IPS-15b (cell line): ENCODE results near the gene IGFN1.

Experiments
- H3K27me3 ChIP-seq: one replicate; pipeline ENCODE4 v1.6.1; 2013; ENCODE audit warnings: low read length; ENCODE audit not compliant: control insufficient read depth, insufficient read depth
- H3K36me3 ChIP-seq: one replicate; pipeline ENCODE4 v1.6.1; 2013; ENCODE audit warnings: low read length; ENCODE audit not compliant: control insufficient read depth, insufficient read depth
- H3K4me1 ChIP-seq: one replicate; pipeline ENCODE4 v1.6.1; 2013; ENCODE audit warnings: mild to moderate bottlenecking, low read length; ENCODE audit not compliant: control insufficient read depth, insufficient read depth
- H3K4me3 ChIP-seq: one replicate; pipeline ENCODE4 v1.5.1; 2013; ENCODE audit warnings: low read depth, low read length
- H3K9ac ChIP-seq: one replicate; pipeline ENCODE4 v1.6.1; 2013; ENCODE audit warnings: low read depth, mild to moderate bottlenecking, low read length
- H3K9me3 ChIP-seq: one replicate; pipeline ENCODE4 v1.6.1; 2013; ENCODE audit warnings: mild to moderate bottlenecking, low read length; ENCODE audit not compliant: control insufficient read depth, insufficient read depth

IGFN1 gene

DNA sequence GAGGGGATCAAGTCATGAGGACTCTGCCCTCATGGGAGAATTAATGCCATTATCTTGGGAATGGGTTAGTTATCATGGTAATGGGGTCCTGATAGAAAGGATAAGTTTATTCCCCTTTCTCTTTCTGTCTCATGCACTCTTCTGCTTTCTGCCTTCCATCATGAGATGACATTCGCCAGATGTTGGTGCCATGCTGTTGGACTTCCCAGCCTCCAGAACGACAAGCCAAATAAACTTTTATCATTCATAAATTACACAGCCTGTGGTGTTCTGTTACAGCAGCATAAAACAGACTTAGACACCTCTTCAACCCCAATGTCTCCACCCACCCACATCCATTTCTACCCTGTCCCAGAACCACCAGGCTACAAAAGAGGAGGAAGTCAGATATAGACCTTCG is 11.9 kb upstream of the IGFN1 start:
- Histone ChIP-seq H3K36me3 (no peaks in the 10 kb centered on the region), H3K4me3 (no peak overlapping the region), H3K9me3 (no peaks in the 10 kb centered on the region), H3K27me3 (peaks cover 2% of the 10 kb centered on the region), H3K4me1 (peaks cover 3% of the 10 kb centered on the region), H3K9ac (no peak overlapping the region)

DNA sequence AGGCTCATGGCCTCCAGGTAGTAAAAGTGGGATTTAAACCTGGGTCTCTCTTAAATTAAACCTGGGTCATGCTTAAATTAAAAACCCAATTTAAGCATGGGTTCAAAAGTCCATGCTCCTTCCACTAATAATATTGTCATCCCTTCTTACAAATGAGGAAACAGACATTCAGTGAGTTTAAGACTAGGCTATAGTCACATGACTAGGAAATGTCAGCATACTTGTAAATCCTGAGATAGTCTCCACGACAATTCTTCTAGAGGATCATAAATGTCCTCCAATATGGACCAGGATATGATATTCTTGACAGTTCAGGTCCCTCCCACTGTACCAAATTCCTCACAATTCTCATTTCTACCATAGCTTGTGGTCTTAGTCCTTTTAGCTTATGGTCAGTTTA is 10.5 kb upstream of the IGFN1 start:
- H3K9me3 ChIP-seq = no peaks in the 10 kb centered on the region
- H3K4me1 ChIP-seq = no peaks in the 10 kb centered on the region
- no peak overlapping the region for H3K4me3 ChIP-seq
- H3K36me3 ChIP-seq = no peaks in the 10 kb centered on the region
- peaks cover 2% of the 10 kb centered on the region for H3K27me3 ChIP-seq
- H3K9ac ChIP-seq = no peak overlapping the region

DNA sequence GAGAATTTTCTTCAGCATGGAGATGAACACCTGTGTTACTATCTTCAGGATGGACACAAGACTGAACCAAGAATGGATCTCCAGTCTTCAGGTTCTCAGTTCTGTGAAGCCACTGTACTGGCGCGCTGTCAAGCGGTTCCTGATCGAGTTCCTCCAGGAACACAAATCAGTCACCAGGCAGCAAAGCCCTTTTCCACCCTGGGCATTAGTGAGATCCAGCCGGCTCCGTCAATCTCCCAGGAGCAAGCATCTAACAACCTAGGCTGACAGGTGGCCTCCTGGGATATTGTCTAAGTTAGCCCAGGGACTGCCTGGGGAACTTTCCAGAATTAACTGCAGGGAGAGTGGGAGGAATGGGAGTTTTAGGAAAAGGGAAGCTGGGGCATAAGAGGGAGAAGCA is 9.7 kb upstream of the IGFN1 start:
- H3K4me3 ChIP-seq = no peak overlapping the region

DNA sequence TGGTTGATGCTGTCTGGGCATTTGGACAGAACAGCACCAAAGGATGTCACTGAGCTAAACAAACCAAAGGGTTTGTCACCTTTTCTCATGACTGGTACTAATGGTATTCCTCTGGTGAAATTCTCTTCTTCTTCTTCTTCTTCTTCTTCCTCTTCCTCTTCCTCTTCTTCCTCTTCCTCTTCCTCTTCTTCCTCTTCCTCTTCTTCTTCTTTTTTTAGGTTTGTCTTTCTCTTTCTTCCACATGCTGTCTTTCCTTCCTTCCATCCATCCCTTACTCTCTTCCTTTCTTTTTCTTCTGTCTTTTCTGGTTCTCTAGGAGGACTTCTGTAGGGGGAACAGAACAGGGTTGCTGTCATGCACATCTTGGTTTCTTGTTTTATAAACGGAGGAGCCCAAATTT is 9.3 kb upstream of the IGFN1 start:
- H3K36me3 ChIP-seq = no peaks in the 10 kb centered on the region
- no peaks in the 10 kb centered on the region for H3K9me3 ChIP-seq
- no peaks in the 10 kb centered on the region for H3K4me1 ChIP-seq
- no peak overlapping the region for H3K4me3 ChIP-seq
- peaks cover 2% of the 10 kb centered on the region for H3K27me3 ChIP-seq
- no peak overlapping the region for H3K9ac ChIP-seq

More for the DNA sequence above, 9.7 kb upstream of the IGFN1 start:
- Histone ChIP-seq H3K36me3 (no peaks in the 10 kb centered on the region), H3K9me3 (no peaks in the 10 kb centered on the region), H3K27me3 (peaks cover 2% of the 10 kb centered on the region), H3K9ac (no peak overlapping the region), H3K4me1 (no peaks in the 10 kb centered on the region)

DNA sequence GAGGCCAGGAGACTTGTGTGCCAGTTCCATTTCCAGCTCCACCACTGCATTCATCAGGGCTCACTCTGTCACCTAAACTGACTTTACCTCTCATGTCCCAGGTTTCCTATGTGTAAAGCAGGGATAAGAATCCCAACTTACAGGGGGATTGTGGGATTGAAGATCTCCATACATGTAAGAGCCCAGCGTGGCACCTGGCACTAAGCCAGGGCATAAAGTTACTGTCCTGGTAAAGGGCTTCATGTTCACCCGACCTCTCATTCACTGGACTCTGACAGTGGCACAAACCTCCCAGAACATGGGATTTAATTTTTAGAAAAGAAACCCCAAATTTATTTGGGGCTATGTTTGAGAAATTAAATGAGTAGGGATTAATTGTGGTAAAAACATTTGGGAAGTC is 8.9 kb upstream of the IGFN1 start:
- Histone ChIP-seq H3K36me3 (no peaks in the 10 kb centered on the region), H3K4me1 (no peaks in the 10 kb centered on the region), H3K9me3 (no peaks in the 10 kb centered on the region), H3K4me3 (no peak overlapping the region), H3K27me3 (peaks cover 2% of the 10 kb centered on the region), H3K9ac (no peak overlapping the region)

DNA sequence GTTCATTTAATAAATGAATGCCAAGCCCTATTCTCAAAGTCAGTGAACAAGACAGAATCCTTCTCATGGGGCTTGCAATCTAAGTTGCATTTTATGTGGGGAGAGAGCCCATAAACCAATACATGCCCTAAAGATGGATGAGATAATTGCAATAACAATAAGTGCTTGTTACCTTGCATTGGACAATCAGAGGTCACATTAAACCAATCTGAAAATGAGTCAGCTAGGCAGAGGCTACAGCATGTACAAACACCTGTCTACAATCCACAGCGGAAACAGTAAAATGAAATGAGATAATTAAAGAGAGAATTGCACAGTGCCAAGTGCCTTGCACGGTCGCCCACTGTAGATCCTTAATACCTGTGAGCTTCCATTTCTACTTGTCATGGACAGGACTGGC is 7.4 kb upstream of the IGFN1 start:
- no peaks in the 10 kb centered on the region for H3K9me3 ChIP-seq
- no peak overlapping the region for H3K4me3 ChIP-seq
- no peaks in the 10 kb centered on the region for H3K4me1 ChIP-seq
- no peaks in the 10 kb centered on the region for H3K36me3 ChIP-seq
- H3K9ac ChIP-seq = no peak overlapping the region
- peaks cover 2% of the 10 kb centered on the region for H3K27me3 ChIP-seq

DNA sequence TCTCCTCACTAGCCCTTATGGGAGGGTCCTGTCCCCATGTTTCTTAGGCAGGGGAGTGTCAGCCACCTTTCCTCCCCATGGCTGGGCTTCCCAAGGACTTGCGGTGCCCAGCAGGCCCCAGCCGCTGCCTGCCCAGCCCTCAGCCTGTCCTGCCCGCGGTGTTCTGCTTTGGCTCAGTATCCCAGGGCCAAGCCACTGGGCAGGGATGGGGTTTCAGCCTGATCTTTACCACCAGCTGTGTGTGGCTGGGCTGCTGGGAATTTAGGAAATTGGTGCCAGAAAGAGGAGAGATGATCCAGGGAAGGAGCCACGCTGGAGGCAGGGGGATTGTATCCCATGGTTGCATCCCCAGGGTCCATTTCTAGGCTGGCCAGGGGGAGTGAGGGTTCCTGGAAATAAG is 6.9 kb upstream of the IGFN1 start:
- Histone ChIP-seq H3K9ac (no peak overlapping the region), H3K4me3 (no peak overlapping the region), H3K36me3 (no peaks in the 10 kb centered on the region), H3K27me3 (peaks cover 2% of the 10 kb centered on the region), H3K9me3 (no peaks in the 10 kb centered on the region), H3K4me1 (no peaks in the 10 kb centered on the region)

DNA sequence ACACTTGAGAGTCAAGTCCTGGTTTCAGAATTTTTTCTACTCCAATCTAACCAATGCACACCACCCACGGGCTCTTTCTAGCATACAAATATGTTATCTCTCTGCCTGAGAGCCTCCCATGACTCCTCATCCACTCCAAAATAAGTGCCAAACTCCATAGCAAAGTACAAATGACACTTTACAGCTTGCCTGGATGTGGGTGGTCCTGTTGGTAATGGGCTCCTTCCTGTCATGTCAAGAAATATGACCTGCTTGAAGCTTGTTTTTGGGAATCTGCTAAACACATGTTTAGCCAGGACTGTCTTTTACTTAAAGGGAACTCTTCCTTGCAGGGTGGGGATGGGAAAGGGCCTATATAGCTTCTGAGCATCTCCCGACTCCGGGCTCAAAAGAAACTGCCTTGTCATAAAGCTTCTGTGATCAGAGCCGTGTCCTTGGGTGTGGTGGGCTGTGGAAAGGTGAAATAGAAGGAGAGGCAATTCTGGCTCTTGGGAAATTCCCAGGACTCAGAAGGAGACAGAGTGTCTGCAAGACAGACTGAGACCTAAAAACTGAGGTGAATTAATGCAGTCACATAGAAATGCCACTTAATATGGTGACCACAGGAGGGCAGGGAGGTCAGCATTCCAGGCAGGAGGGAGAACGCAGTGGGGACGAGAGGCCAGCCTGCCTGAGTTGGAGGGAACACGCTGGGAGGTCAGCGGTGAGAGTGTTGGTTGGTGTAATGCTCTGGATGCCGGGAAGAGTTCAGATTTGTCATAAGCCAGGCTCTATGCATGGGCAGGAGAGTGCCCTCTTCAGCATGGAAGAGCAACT is 6.1 kb upstream of the IGFN1 start:
- H3K4me3 ChIP-seq = no peak overlapping the region
- H3K4me1 ChIP-seq = no peaks in the 10 kb centered on the region
- H3K27me3 ChIP-seq = peaks cover 2% of the 10 kb centered on the region

DNA sequence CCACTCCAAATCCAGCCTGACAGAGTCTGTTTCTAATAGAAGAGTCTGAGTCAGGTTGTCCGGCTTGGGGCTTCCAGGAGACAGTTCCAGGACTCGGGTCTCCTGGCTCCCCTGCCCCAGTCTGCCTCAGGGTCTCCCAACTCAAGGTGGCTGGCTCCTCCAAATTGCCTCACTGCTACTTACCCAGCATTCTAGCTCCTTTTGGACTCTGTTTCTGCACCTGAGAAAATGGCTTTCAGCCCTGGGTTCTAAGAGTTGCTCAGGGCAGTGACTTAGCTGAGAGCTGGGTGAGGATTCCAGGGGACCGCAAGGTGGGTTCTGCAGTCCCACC is 5.5 kb upstream of the IGFN1 start:
- H3K36me3 ChIP-seq = no peaks in the 10 kb centered on the region
- H3K4me3 ChIP-seq = no peak overlapping the region
- H3K9me3 ChIP-seq = no peaks in the 10 kb centered on the region
- H3K4me1 ChIP-seq = no peaks in the 10 kb centered on the region
- peaks cover 2% of the 10 kb centered on the region for H3K27me3 ChIP-seq
- H3K9ac ChIP-seq = no peak overlapping the region

More for the DNA sequence above, 6.1 kb upstream of the IGFN1 start:
- Histone ChIP-seq H3K36me3 (no peaks in the 10 kb centered on the region), H3K9ac (no peak overlapping the region), H3K9me3 (no peaks in the 10 kb centered on the region)

DNA sequence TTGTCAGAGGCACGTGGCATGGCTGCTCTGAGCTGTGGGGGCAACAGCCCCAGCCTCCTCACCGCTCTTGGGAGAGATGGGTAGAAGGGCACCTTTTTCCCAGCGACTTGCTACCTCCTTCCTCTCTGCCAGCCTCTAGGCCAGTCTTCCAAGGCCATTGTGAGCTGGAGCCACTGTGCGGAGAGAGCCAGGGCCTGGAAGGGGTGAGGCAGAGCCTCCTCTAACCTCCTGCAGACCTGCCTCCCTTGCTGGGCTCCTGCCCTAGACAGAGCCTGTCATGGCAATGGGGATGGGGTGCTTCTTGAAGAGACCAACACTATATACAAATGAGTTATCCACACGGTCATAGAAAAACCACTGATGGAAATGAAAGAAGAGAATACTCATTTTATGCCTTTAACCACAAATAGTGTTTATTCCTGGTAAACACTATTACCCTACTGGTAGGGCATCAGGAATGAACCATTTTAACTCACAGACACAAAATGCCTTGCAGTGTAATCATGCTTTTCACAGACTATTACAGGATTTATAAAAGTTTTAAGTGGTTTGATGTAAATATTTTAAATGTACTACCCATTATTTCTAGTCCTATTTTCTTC is 5.0 kb upstream of the IGFN1 start:
- H3K9me3 ChIP-seq = no peaks in the 10 kb centered on the region
- no peaks in the 10 kb centered on the region for H3K4me1 ChIP-seq
- no peak overlapping the region for H3K9ac ChIP-seq
- no peaks in the 10 kb centered on the region for H3K36me3 ChIP-seq
- peaks cover 2% of the 10 kb centered on the region for H3K27me3 ChIP-seq
- H3K4me3 ChIP-seq = no peak overlapping the region

DNA sequence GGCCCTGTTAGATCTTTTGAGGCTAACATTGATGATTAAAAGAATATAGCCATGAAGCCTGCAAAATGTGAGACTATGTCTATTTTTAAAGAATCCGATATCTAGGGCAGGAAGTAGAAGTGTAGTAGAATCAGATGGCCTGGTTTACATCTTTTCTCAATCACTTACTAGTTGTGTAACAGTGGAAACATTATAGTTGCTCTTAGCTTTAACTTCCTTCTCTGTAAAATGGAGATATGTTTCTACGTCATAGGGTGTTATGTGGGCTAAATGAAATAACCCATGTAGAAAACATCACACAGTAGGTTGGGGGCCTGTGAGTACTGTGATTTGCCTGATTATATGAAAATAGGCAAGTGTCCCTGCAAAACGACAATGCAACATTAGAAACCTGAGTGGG is 4.4 kb upstream of the IGFN1 start:
- H3K9me3 ChIP-seq = no peaks in the 10 kb centered on the region
- peaks cover 4% of the 10 kb centered on the region for H3K27me3 ChIP-seq
- no peak overlapping the region for H3K4me3 ChIP-seq
- H3K36me3 ChIP-seq = no peaks in the 10 kb centered on the region
- no peaks in the 10 kb centered on the region for H3K4me1 ChIP-seq
- no peak overlapping the region for H3K9ac ChIP-seq

DNA sequence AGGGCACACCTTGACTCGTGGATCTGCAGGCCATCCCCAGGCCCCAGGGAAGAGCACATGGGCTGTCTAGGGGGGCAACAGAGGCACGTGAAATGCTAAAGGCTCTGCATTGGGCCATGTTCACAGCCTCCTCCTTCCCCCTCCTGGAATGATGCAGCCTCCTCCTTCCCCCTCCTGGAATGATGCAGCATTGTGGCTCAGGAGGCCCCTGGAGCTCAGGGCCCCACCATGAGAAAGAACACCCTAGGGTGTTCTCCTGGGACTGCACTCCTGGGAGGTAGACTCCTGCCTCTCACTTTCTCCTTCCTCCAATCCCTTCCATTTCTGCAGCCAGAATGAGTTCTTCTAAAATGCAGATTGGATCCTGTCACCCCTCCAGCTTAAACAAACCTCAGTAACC is 1.5 kb upstream of the IGFN1 start:
- Histone ChIP-seq H3K27me3 (peaks cover 2% of the 10 kb centered on the region), H3K9ac (no peak overlapping the region)

More for the DNA sequence above, 1.5 kb upstream of the IGFN1 start:
- H3K36me3 ChIP-seq = no peaks in the 10 kb centered on the region
- H3K4me1 ChIP-seq = no peaks in the 10 kb centered on the region
- H3K4me3 ChIP-seq = no peak overlapping the region
- no peaks in the 10 kb centered on the region for H3K9me3 ChIP-seq
